Neural progenitor cell (in vitro differentiated cells): ENCODE measurements around the gene NRF1. TPM values are rescaled to one million over a fixed set of nuclear protein-coding genes. Genes with fewer than 3 reads are reported as not detected.

Experiments used
- DNase-seq: peaks from one replicate; pipeline ENCODE4 v3.0.0-alpha.2; 2016; ENCODE audit warnings: low spot score
- H2AFZ ChIP-seq: fragments of 200-600 bp; sonication (generic); replicated peaks from 2 replicates; pipeline ENCODE4 v1.6.1; 2016; ENCODE audit warnings: antibody characterized with exemption
- H3F3A ChIP-seq: fragments of 200-600 bp; sonication (generic); 2 replicates; pipeline ENCODE4 v1.6.1; 2016; ENCODE audit warnings: antibody characterized with exemption, low read depth
- H3K27ac ChIP-seq: fragments of 200-600 bp; sonication (generic); 2 replicates; pipeline ENCODE4 v1.5.1; 2016; ENCODE audit warnings: mild to moderate bottlenecking
- H3K27me3 ChIP-seq: fragments of 200-600 bp; sonication (generic); 2 replicates; pipeline ENCODE4 v1.6.1; 2016; ENCODE audit warnings: mild to moderate bottlenecking, moderate library complexity
- H3K36me3 ChIP-seq: fragments of 200-600 bp; sonication (generic); 2 replicates; pipeline ENCODE4 v1.5.1; 2016
- H3K4me1 ChIP-seq: fragments of 200-600 bp; sonication (generic); 2 replicates; pipeline ENCODE4 v1.6.1; 2016; ENCODE audit warnings: mixed run types
- H3K4me2 ChIP-seq: fragments of 200-600 bp; sonication (generic); 2 replicates; pipeline ENCODE4 v1.6.1; 2016
- H3K4me3 ChIP-seq: fragments of 200-600 bp; sonication (generic); 2 replicates; pipeline ENCODE4 v1.5.1; 2016
- H3K79me2 ChIP-seq: fragments of 200-600 bp; sonication (generic); 2 replicates; pipeline ENCODE4 v1.6.1; 2016; ENCODE audit warnings: low read depth
- H3K9ac ChIP-seq: fragments of 200-600 bp; sonication (generic); 2 replicates; pipeline ENCODE4 v1.6.1; 2016
- H3K9me3 ChIP-seq: fragments of 200-600 bp; sonication (generic); 2 replicates; pipeline ENCODE4 v1.5.1; 2016; ENCODE audit warnings: low read depth
- H4K20me1 ChIP-seq: fragments of 200-600 bp; sonication (generic); 2 replicates; pipeline ENCODE4 v1.6.1; 2016; ENCODE audit warnings: low read depth
- H3K27ac Mint-ChIP-seq: 3 replicates; pipeline ENCODE4 v1.8.0; 2021; ENCODE audit warnings: mixed read lengths
- H3K27me3 Mint-ChIP-seq: 2 replicates; pipeline ENCODE4 v1.8.0; 2022; ENCODE audit warnings: low read depth, mild to moderate bottlenecking, inconsistent platforms, moderate library complexity, mixed read lengths; ENCODE audit not compliant: insufficient read depth
- H3K36me3 Mint-ChIP-seq: 3 replicates; pipeline ENCODE4 v1.8.0; 2021; ENCODE audit warnings: mixed read lengths
- H3K4me1 Mint-ChIP-seq: 3 replicates; pipeline ENCODE4 v1.8.0; 2021; ENCODE audit warnings: mixed read lengths
- H3K4me3 Mint-ChIP-seq: 3 replicates; pipeline ENCODE4 v1.8.0; 2021; ENCODE audit warnings: mild to moderate bottlenecking, moderate library complexity, mixed read lengths
- H3K9me3 Mint-ChIP-seq: 3 replicates; pipeline ENCODE4 v1.8.0; 2020; ENCODE audit warnings: mixed read lengths
- CTCF ChIP-seq: fragments of 200-600 bp; sonication (generic); IDR thresholded peaks from 2 replicates; pipeline ENCODE4 v1.5.1; 2017; ENCODE audit warnings: antibody characterized with exemption, mild to moderate bottlenecking
- EZH2 ChIP-seq: fragments of 200-600 bp; sonication (generic); IDR thresholded peaks from 2 replicates; pipeline ENCODE4 v1.6.1; 2017; ENCODE audit warnings: antibody characterized with exemption, mild to moderate bottlenecking, moderate library complexity
- EZH2phosphoT487 ChIP-seq: fragments of 200-600 bp; sonication (generic); IDR thresholded peaks from 2 replicates; pipeline ENCODE4 v1.6.1; 2017; ENCODE audit warnings: antibody characterized with exemption
- total RNA-seq: library from RNA; depleted of rRNA; stranded (reverse); fragments of >200 nt; gene quantifications from 2 replicates; pipeline ENCODE4 v1.2.3, GENCODE V29; 2015; ENCODE audit warnings: low replicate concordance

The NRF1 gene
- total RNA-seq, 1 donor from 2014 or later, result 22.9 TPM

DNA sequence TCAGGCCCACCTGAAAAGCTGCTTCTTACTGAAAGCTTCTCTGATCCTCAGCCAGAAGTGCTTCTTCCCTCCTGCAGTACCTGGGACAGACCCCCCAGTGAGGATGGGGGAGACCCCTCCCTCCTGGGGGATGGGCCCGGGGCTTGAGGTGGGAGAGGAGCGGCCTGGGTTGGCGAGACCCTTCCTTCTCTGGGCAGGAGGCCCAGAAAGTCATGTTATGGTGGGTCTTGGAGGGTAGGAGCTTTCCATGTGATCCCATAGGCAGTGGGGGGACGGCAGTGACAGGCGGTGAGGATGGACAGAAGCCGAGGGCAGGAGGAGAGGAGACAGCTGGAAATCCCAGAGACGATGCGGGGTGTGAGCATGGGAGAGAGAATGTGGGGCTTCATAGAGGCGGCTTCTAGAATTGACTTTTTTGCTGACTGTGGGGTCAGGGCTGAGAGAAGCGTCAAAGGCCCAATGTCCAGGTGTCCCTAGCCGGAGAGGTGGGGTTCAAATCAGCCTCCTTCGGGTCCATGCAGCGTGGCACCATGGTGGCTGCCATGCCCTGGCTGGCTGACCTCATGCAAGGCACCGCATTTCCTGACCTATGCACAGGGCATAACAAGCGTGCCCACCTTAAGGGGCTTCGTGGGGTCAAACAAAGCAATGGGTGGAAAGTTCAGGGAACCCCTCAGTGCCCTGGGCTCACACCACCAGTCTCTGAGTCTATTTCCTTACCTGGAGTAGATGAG is 187.3 kb downstream of the NRF1 start:
- Histone ChIP-seq H2AFZ (no peak overlapping the region), H3K27me3 (no peaks in the 10 kb centered on the region), H3F3A (no peaks in the 10 kb centered on the region), H3K36me3 (no peaks in the 10 kb centered on the region), H3K4me2 (no peak overlapping the region), H3K79me2 (no peaks in the 10 kb centered on the region), H3K9me3 (no peaks in the 10 kb centered on the region), H3K9ac (no peak overlapping the region), H3K4me3 (no peak overlapping the region), H3K4me1 (peaks cover 9% of the 10 kb centered on the region), H3K27ac (no peak overlapping the region), H4K20me1 (no peaks in the 10 kb centered on the region)
- Mint-ChIP-seq H3K36me3 (no peaks in the 10 kb centered on the region), H3K4me1 (peaks cover 17% of the 10 kb centered on the region), H3K9me3 (no peaks in the 10 kb centered on the region), H3K27ac (no peak overlapping the region), H3K27me3 (peaks cover 7% of the 10 kb centered on the region), H3K4me3 (no peak overlapping the region)
- DNase-seq, result no peak
- TF ChIP-seq EZH2phosphoT487 (no peak), CTCF (no peak), EZH2 (no peak)

DNA sequence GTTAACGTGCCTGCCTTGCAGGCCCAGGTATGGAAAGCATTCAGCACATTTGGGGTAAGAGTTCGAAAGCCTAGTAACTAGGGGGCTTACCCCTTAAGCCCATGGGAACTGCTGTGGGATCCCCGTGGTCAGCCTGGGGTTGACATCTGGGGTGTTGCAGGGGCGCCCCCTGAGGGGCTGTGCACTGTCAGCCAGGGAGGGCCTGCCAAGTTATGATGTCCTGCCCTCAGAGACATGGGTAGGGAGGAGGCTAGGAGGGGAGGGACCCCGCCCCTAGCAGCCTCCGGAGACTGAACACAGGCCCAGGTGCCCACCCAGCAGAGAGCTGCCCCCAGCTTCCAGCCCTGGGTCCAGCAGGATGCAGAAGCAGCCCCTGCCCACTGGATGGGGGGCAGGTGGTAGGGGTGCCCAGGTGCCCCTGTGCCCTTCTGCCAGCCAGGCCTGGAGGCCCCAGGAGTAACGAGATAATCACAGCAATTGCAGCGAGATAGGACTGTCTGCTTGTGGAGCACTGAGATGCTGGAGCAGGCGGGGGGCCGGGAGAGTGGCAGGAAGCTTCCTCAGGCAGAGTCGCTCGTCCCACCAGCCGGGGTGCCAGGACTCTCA is 187.9 kb downstream of the NRF1 start:
- DNase-seq, result no peak
- no peaks in the 10 kb centered on the region for H3K9me3 ChIP-seq
- H3F3A ChIP-seq, result no peaks in the 10 kb centered on the region
- H3K4me3 Mint-ChIP-seq, result no peak overlapping the region
- no peak overlapping the region for H3K27ac ChIP-seq
- H3K4me1 ChIP-seq, result peaks cover 9% of the 10 kb centered on the region
- no peak overlapping the region for H3K4me2 ChIP-seq
- H3K36me3 ChIP-seq, result no peaks in the 10 kb centered on the region
- no peak overlapping the region for H2AFZ ChIP-seq
- TF ChIP-seq EZH2 (no peak), EZH2phosphoT487 (no peak), CTCF (no peak)
- H3K27ac Mint-ChIP-seq, result no peak overlapping the region
- no peak overlapping the region for H3K9ac ChIP-seq
- no peaks in the 10 kb centered on the region for H4K20me1 ChIP-seq
- H3K36me3 Mint-ChIP-seq, result no peaks in the 10 kb centered on the region
- H3K4me3 ChIP-seq, result no peak overlapping the region
- no peaks in the 10 kb centered on the region for H3K27me3 ChIP-seq
- no peaks in the 10 kb centered on the region for H3K79me2 ChIP-seq
- peaks cover 14% of the 10 kb centered on the region for H3K4me1 Mint-ChIP-seq
- H3K9me3 Mint-ChIP-seq, result no peaks in the 10 kb centered on the region
- peaks cover 10% of the 10 kb centered on the region for H3K27me3 Mint-ChIP-seq

DNA sequence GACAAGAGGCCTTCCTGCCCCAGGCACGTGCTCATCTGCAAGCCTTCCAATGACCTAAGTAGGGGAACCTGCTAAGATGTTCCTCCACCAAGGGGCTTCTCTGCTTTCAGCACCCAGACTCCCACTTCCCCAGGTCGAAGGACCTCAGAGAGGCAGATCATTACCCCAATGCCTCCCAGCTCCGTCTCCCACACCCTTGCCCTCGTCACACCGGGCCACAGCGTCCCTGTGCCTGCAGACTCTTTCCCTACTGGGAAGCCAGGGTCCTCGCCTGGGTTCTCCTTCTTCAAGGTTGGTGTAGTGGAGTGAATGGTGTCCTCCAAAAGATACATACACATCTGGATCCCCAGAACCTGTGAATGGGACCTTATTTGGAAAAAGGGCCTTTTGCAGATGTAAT is 189.4 kb downstream of the NRF1 start:
- no peak overlapping the region for H3K4me3 ChIP-seq
- H3K9me3 Mint-ChIP-seq, result no peaks in the 10 kb centered on the region
- H3K9ac ChIP-seq, result no peak overlapping the region
- H3K79me2 ChIP-seq, result no peaks in the 10 kb centered on the region
- H3K4me1 Mint-ChIP-seq, result peaks cover 20% of the 10 kb centered on the region
- peak overlapping the region; percentile 6 for H3K27ac Mint-ChIP-seq
- H3K36me3 Mint-ChIP-seq, result no peaks in the 10 kb centered on the region
- H3K27me3 ChIP-seq, result no peaks in the 10 kb centered on the region
- no peaks in the 10 kb centered on the region for H3K9me3 ChIP-seq
- no peaks in the 10 kb centered on the region for H4K20me1 ChIP-seq
- H2AFZ ChIP-seq, result no peak overlapping the region
- no peaks in the 10 kb centered on the region for H3K36me3 ChIP-seq
- H3K27ac ChIP-seq, result no peak overlapping the region
- H3K4me2 ChIP-seq, result no peak overlapping the region
- no peak overlapping the region for H3K4me3 Mint-ChIP-seq
- peaks cover 9% of the 10 kb centered on the region for H3K4me1 ChIP-seq
- H3F3A ChIP-seq, result no peaks in the 10 kb centered on the region
- TF ChIP-seq EZH2 (no peak), EZH2phosphoT487 (no peak), CTCF (no peak)
- no peak for DNase-seq
- H3K27me3 Mint-ChIP-seq, result peaks cover 10% of the 10 kb centered on the region
